ENCODE results near the gene PNMA6F.

DNA sequence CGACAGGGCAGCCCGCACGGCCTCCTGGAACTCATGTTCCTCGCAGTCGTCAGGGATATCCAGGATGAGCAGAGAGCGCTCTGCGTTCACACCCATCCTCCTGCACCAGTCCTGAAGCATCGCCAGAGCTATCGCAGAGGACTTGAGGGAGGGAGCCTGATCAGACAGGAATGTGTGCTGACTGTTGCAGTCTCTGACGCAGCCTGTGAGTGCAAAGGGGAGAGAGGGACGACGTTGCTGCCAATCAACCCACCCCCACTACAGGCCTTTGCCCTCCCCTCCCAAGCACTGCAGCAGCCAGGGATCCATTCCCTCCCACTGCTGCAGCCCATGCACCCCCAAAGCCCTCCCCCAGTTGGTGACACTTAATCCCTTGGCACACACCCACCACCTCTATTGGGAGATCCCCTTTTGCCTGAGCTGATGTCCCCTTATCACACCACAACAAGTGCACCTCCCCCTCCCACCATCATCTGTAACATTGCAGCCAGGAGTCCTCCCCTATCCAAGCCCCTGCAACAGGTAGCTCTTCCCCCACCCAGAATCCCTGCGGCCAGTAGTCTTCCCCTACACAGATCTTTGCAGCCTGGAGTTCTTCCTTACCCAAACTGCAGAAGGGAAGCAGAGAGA lies 897 bp downstream of the PNMA6F start:
- no peak for TF ChIP-seq EZH2 (IDR thresholded peaks at IDR 0.05; ENCODE audit: borderline replicate concordance, low read length)
- TF ChIP-seq, protein P1, sequence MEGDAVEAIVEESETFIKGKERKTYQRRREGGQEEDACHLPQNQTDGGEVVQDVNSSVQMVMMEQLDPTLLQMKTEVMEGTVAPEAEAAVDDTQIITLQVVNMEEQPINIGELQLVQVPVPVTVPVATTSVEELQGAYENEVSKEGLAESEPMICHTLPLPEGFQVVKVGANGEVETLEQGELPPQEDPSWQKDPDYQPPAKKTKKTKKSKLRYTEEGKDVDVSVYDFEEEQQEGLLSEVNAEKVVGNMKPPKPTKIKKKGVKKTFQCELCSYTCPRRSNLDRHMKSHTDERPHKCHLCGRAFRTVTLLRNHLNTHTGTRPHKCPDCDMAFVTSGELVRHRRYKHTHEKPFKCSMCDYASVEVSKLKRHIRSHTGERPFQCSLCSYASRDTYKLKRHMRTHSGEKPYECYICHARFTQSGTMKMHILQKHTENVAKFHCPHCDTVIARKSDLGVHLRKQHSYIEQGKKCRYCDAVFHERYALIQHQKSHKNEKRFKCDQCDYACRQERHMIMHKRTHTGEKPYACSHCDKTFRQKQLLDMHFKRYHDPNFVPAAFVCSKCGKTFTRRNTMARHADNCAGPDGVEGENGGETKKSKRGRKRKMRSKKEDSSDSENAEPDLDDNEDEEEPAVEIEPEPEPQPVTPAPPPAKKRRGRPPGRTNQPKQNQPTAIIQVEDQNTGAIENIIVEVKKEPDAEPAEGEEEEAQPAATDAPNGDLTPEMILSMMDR (conservative IDR thresholded peaks at IDR 0.05 in 1 of 2, IDR thresholded peaks at IDR 0.05 in 1 of 2; ENCODE audit: extremely low read depth in 1 of 2, insufficient read depth in 1 of 2, low read depth in 1 of 2, low read length in 2 of 2), result no peak

Data from mammary epithelial cell (primary cell).